AG10803 (cell line): Measurements from ENCODE around the gene ARHGEF12.
A peak's percentile ranks its signal among the peaks of the same experiment; 100 is the strongest.

Source experiments
- DNase-seq: peaks from one replicate; pipeline ENCODE4 v3.0.0; 2010; ENCODE audit warnings: low read depth
- H3K4me3 ChIP-seq: 2 replicates; pipeline ENCODE4 v1.5.1; 2011; ENCODE audit warnings: mild to moderate bottlenecking, low read length, control low read depth
- CTCF ChIP-seq: conservative IDR thresholded peaks from 2 replicates; pipeline ENCODE4 v1.5.1; 2011; ENCODE audit warnings: mild to moderate bottlenecking, low read length, control low read depth, inconsistent platforms

The ARHGEF12 gene

DNA sequence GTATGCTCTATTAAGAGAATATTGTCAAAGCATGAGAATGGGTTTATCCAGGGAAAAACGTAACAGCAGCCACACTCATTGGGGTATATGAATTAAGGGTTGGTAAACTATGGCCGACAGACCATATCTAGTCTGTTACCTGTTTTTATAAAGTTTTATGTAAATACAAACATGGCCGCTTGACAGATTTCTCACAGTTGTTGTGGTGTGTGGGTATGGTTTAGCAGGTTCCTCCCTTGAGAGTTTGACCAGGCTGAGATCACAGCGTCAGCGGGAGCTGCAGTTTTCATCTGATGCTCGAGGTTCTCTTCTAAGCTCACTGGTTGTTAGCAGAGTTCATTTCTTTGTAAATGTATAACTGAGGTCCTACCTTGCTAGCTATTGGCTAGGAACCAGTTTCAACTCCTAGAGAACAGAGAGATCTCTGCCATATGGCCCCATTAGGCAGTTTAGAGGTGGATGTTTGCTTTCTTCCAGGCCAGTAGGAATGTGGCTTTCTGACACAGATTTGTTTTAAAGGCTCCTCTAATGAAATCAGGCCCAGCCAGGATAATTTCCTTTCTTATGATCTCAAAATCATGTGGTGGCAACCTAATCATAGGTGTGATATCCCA is 129.8 kb downstream of the ARHGEF12 start:
- no peak overlapping the region for H3K4me3 ChIP-seq
- no peak for TF ChIP-seq CTCF
- no peak for DNase-seq

DNA sequence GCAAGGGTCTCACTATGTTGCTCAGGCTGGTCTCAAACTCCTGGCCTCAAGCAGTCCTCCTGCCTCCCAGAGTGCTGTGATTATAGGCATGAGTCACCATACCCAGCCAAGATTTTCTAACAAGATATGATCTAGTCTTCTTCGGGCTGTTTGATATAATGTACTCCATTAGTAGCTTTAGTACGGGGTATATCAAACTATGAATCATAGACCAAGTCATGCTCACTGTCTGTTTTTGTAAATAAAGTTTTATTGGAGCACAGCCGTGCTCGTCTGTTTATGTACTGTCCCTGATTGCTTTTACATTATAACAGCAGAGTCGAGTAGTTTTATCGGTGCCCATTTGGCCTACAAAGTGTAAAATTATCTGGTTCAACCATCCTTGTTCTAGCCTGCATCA is 131.4 kb downstream of the ARHGEF12 start:
- no peak overlapping the region for H3K4me3 ChIP-seq
- no peak for DNase-seq
- TF ChIP-seq CTCF = no peak

GRCh38 chr11:120471131-120471530 is 134.9 kb downstream of the ARHGEF12 start:
- no peak overlapping the region for H3K4me3 ChIP-seq
- TF ChIP-seq CTCF = no peak
- peak; percentile 93 for DNase-seq

GRCh38 chr11:120471994-120472393 is 135.8 kb downstream of the ARHGEF12 start:
- H3K4me3 ChIP-seq = no peak overlapping the region
- no peak for DNase-seq
- TF ChIP-seq CTCF = no peak

- no peak for DNase-seq
- TF ChIP-seq CTCF = no peak
- H3K4me3 ChIP-seq = no peak overlapping the region
Observed at GRCh38 chr11:120473503-120473902, 137.3 kb downstream of the ARHGEF12 start.

GRCh38 chr11:120482149-120482548 is 145.9 kb downstream of the ARHGEF12 start:
- no peak for TF ChIP-seq CTCF

DNA sequence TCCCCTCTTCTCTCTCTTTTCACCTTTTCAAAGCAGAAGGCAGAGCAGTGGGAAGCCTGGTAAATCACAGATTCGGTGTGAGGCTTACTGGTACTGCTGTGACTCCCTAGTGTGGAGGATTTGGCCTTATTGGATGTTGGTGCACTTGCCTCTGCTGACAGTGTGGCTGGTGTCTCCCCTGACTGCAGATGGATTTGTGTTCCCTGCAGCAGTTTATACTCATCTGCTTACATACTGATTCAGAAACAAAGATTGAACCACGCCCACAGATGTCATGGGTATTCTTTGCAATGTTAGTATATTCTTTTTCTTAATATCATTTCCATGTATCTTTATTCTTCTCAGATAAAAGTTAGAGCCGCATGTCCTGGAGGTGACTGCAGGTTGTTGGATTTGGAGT is 148.5 kb downstream of the ARHGEF12 start:
- no peak for TF ChIP-seq CTCF
- DNase-seq = no peak
- no peak overlapping the region for H3K4me3 ChIP-seq

More at GRCh38 chr11:120482149-120482548, 145.9 kb downstream of the ARHGEF12 start:
- peak; percentile 23 for DNase-seq
- no peak overlapping the region for H3K4me3 ChIP-seq
